DMS 273 (cell line): Measurements from ENCODE around the gene DISP1.
"Not testable (repeated sequence)": the region's sequence is repeated elsewhere in the genome, so short reads cannot be mapped to it uniquely, and the experiment has no call there.

Experiments
- DNase-seq: peaks from one replicate; lab custom pipeline; 2025; ENCODE audit not compliant: unreplicated experiment; lab: John Stamatoyannopoulos, UW

DISP1 gene

DNA sequence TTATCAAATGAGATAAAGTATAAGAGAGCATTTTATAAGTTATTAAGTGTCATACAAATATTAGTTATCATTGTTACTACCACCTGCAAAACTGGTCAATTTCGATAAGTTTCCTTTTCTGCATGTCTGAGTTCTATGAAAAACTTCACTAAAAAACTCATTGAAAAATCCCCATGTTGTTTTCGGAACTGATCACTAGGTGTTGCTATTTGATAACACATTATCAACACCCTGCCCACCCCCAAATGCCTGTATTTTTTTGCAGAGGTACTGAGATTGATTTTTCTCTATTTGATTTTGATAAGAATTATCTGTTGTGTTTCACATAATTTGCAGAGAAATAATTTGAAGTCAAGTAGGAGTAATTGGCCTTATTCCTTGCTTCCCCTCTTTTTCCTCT is 22.1 kb upstream of the DISP1 start:
- peak; percentile 55 for DNase-seq

DNA sequence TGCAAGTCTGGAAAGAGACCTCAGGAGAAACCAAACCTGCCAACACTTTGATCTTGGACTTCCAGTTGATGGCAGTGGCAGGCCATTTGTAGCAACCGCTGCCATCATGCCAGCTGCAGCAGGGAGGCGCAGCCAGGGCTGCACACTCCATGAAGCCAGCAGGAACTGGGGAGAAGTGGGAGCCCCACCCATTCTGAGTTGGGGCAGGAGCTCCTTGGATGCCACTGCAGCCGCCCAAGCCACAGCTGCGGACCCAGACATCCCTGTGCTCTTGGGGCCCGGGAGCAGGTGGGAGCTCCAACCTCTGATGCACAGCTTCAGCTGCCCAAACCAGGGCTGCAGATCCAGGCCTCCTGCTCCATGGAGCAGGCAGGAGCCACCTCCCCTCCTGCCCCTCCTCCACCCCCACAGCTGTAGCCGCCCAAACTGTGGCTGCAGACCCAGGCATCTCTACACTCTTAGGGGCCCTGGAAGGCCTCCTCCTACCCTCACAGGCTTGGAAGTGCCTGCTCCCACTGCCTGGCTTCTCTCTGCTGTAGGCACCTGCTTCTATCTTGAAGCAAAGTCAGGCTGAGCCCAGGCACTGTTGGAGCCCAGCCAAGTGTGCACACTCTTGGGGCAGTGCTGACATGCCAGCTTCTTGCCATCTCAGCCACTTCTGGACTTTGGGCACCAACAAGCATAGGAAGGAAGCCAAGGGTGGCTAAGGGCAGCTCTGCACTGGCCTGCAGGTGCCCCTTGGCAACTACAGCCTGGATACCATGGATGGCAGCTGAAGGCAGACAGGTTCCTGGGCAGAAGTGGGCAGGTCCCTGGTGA is 20.0 kb upstream of the DISP1 start:
- DNase-seq, result peak; percentile 60

GRCh38 chr1:222798116-222798515 is 16.7 kb upstream of the DISP1 start:
- no peak for DNase-seq

GRCh38 chr1:222798975-222799374 is 15.9 kb upstream of the DISP1 start:
- no peak for DNase-seq

DNA sequence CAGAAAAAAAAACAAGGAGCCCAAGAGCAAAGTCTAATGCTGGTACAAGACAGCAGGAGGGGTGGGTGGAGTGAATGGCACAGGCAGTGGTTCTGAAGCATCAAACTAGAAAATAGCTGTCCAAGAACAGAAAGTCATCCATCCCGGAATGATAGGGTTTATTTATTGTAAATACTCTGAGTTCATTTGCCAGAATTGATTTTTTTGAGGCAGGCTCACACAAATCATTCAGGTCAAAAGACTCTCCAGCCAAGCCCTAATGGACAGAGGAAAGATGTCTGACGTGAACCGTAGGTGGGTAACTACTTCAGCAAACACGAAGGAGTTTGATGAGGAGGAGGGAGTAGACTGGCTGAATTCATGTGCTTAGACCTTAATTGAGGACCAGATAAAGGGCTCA is 13.8 kb upstream of the DISP1 start:
- DNase-seq, result no peak

- DNase-seq, result no peak
Observed at GRCh38 chr1:222811671-222812070, 3.2 kb upstream of the DISP1 start.

DNA sequence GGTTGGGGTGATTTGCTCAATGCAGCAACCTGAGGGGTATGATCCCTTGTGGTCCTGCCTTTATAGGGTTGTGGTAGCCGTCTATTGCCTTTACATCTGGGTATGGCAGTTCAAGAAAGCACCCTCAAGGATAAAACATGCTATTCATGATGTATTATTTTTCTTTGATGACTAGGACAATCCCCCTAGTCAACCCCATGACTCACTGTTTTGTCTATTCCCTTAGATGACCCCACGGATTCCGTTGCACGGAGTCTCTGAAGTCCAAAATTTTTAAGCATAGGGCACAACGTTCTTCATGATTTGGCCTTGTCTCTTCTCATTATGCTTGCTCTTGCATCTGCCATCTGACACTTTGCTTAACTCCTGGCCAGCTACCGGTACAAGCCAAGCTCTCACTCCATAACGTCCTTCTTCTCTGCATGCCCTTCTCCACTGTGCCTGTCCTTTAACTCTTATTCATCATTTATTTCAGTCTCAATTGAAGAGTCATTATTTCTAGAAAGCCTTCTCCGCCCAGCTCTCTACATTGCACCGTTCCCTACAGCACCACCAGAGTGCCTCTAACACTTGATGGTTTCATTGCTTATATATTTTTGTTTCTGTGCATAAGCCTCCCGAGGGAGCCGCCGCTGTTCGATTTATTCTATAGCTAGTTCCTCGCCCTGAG is 838 bp upstream of the DISP1 start:
- no peak for DNase-seq

DNA sequence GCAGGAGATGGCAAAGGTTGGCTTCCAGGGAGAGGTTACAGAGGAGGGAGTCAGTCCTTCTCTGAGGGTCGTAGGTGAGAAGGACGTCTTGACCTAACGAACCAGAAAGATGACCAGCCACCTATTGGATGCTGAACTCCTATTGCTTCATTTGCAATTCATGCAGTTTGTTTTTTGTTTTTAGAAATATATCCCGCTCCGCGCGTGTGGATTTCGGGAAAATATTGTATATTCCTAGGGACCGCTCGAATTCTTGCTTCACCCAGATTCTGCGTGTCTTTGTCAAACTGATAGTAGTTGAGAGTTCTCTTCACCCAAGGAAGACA is 564 bp downstream of the DISP1 start:
- DNase-seq, result no peak

DNA sequence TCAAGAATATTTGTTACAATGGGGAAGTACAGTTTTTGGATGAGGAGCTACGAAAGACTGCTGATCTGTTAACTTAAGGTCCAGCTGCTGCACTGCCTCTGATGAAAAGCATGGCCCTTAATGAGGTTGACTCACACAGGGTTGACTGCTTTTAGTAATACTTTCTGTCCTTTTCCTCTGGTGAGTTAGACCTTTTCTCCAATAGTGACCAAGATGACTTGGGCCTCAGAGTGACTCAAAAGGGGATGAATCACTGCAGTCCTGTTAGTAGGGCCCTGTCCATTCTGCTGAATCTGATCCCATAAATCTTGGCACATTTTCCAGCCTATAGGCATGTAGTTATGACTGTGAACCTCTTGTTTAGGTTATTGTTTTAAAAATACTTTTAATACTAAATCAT is 2.7 kb downstream of the DISP1 start:
- DNase-seq, result no peak

GRCh38 chr1:222818171-222818570 is 3.3 kb downstream of the DISP1 start:
- DNase-seq, result no peak

DNA sequence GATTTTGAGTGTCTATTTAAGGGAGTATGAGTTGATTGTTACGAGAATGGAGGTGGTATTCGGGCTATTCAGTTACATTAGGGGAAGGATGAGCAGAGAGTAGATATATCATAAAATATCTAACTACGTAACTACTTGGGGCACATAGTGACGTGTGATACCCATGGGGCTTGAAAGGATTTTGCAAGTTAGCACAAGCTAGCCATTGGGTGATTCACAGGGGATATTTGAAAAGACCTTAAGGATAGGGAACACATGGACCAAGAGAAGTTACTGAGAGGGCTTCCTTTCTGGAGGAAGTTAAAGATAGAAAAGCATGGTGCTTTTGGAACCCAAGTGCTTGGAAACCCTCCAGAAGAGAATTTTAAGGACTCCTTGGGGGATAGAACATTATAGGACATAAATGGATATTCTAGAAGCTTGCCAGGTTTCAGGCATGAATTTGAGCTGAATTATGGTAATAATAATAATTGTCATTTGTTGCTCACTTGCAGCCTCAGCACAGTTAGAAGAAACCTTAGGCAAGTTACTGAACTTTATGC is 5.4 kb downstream of the DISP1 start:
- peak; percentile 12 for DNase-seq

DNA sequence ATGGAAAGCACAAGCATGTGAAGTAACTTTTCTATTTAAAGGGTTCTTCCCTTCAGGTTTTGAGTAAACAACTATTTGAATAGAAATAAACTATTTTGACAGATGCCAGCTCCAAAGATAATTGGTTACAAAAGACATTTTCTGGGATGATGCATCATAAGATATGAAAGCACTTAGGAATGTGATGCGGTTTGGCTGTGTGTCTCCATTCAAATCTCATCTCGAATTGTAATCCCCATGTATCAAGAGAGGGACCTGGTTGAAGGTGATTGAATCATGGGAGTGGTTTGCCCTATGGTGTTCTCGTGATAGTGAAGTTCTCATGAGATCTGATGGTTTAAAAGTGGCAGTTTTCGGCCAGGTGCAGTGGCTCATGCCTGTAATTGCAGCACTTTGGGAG is 6.4 kb downstream of the DISP1 start:
- no peak for DNase-seq

DNA sequence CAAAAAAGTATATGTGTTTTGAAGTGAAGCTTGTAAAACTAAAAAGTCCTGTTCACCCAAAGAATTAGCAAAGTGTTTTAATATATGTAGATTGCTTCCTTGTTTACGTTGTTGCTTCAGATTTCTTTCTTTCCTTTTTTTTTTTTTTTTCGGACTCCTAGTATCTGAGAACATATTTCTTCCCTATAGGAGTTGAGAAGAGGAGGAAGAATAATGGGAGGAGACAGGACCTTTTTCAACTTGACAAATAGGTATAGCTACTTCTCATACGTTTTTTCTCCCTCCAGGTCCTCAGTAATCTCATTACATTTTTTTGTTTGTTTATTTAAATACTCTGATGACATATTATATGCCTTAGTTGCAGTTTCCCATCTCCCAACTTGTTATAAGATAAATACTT is 8.9 kb downstream of the DISP1 start:
- DNase-seq, result no peak

DNA sequence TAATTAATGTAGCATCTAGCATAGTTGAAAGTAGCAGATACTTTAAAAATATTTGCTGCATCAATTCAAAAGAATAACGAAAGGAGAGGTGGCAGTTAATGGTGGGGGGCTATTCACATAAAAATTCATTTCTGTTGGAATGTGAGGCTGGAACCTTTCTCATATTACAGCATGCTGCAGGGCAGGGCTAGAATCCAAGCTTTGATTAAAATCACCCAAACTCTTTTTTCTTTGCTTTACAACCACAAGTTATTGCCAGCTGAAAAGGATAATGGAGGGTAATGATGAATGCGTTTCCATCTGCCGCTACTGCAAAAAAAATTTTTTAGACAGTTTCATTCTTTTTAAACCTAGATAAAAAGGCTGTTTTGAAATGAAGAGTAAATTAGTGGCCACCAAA is 9.8 kb downstream of the DISP1 start:
- DNase-seq, result peak; percentile 45

- no peak for DNase-seq
Observed at GRCh38 chr1:222828939-222829338, 14.1 kb downstream of the DISP1 start.

DNA sequence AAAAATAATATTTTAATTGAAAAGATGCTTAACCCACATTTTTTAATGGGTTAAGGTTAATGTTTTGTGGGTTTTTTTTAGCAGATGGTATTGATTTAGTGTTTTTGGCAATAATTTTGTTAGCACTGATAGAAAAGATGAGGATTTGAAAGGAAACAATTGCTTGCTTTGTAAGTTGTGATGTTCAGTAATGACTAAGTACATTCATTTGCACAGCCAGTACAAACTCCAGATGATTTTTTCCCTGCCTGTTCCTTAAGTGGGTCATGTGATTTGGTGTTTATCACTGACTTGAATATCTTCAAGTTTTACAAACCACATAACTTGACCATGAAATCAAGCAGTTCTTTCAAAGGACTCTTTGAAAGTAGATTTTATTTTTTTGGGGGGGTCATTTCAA is 15.0 kb downstream of the DISP1 start:
- no peak for DNase-seq

DNA sequence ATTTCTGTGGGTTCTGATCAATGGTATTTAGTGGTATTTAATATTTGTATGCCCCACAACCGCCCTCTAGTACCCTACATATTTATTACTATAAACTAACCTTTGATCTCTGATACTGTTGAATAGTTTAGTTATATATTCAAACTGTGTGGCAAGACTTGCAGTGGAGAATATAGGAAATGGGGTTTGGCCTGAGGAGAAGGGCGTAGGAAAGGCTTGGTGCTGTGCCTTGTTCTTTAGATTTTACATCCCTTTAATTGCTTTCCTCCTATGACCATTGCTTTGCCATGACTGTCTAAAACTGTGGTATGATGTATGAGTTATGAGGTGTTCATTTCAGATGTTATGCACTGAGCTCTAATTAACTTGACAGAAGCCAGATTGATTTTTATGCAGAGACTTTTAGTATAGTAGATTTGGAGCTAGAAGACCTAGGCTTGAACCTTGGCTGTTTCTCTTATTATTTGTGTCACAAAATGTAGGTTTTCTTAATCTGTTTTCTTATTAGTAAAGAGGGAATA is 18.6 kb downstream of the DISP1 start:
- no peak for DNase-seq

- DNase-seq, result no peak
Observed at GRCh38 chr1:222843469-222844410, 28.9 kb downstream of the DISP1 start.

DNA sequence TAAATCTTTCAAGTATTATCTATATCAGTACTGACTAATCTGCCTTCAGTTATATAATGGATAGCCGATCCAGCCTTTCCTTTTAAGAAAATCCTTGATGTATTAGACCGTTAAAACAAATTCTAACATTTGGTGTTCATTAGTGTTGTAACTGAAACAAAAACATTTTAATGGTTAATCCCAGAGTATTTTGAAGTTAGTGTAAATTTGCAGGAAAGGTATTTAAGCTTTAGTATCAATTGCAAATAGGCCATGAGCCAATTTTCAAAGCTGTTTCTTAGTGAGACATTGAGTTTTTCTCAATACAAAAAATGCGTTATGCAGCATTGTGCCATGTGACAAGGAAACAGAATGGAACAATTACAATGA is 29.6 kb downstream of the DISP1 start:
- DNase-seq, result no peak

DNA sequence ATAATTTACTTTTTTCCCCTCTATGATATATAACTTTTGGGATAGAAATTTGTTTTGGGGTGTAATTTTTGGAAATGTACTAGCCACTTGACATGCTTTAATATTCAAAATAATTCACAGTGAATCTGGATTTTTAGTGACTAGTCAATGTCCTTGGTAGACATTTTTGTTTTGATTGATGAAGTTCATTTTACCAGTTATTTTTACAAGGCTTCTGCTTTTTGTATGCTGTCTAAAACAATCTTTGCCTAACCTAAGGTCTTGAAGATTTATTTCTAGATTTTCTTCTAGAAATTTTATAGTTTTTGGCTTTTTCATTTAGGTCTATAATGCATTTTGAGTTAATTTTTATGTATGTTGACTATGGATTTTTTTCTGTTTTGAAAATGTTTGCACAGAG is 30.9 kb downstream of the DISP1 start:
- no peak for DNase-seq

DNA sequence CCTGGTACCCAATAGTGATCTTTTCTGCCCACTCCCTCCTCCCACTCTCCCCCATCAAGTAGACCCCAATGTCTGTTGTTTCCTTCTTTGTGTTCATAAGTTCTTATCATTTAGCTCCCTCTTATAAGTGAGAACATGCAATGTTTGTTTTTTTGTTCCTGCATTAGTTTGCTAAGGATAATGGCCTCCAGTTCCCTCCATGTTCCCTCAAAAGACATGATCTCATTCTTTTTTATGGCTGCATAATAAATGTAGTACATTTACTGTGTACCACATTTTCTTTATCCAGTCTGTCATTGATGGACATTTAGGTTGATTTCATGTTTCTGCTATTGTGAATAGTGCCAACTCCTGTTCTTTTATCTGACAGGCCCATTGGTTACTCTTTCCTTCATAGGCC is 35.7 kb downstream of the DISP1 start:
- DNase-seq, result not testable (repeated sequence)
